ENCODE data around the gene TACR2.

The TACR2 gene

DNA sequence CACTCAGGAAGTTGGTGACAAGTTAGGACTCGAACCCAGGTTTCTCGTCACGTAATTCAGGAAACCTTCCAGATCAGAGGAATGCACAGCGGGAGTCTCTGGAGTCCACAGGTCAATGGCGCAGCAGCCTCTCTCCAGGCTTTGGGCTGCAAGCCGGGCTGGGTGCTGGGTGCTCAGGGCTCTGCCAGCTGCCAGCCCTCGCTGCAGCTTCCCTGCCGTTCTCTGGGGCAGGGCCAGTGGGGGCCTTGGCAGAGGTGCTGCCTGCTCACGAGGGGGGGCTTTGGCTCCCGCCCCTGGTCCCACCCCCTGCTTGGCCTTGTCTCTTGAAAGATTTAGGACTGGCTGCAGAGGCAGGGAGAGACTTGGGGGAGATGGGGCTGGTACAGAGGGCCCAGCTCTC, at the start of gene TACR2:
TSS of gene TACR2 (minus strand) at position 224 of the 400 bp plus-strand sequence. CDS start 595 bp downstream, outside the sequence.
- DNase-seq (ENCODE audit: low read depth), result no peak

DNA sequence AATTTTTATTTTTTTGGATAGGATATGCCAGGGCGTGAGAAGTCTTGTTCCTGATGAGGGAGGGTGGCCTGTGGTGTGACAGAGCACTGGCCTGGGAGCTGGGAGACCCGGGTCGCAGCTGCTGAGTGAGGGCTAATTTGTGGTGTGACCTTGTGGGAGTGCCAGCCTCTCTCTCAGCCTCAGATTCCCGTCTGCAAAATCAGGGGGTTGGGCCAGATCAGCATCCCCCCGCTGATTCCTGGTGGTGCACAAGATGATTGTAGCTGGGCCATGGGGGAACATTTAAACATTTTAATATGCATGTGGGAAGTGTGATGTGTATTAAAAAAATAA, 49.4 kb upstream of the TACR2 start:
- no peak for DNase-seq (ENCODE audit: low read depth)

DNA sequence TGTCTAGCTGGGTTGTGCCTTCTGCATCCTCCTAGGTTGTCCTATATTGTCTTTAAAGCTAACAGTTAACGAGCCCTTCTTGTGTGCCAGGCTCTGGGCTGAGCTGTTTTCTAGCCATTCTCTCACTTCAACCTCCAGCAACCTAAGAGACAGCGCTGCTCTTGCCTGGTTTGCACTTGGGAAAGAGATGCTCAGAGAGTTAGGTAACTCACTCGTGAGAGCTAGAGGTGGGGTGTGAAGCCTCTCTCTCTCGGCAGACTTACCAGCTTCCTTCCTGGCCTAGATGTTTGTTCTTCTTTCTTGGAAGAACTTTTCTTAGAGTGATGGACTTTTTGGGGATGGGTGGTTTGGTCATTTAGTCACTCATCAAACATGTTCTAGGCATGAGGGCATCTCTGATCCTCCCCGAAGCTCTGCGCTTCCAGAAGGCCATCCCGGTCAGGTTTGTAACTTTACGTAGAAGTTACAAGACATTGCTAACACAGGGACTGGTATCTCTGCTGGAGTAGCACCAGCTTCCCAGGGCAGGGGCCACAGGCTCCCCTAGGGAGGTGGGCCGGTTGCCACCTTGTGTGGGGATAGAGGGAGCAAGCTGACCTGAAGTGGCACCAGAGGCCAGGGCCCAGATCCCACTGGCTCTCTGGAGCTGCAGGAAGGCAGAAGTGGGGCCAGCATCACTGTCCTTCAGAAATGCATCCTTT, 48.9 kb upstream of the TACR2 start:
- no peak for DNase-seq (ENCODE audit: low read depth)

DNA sequence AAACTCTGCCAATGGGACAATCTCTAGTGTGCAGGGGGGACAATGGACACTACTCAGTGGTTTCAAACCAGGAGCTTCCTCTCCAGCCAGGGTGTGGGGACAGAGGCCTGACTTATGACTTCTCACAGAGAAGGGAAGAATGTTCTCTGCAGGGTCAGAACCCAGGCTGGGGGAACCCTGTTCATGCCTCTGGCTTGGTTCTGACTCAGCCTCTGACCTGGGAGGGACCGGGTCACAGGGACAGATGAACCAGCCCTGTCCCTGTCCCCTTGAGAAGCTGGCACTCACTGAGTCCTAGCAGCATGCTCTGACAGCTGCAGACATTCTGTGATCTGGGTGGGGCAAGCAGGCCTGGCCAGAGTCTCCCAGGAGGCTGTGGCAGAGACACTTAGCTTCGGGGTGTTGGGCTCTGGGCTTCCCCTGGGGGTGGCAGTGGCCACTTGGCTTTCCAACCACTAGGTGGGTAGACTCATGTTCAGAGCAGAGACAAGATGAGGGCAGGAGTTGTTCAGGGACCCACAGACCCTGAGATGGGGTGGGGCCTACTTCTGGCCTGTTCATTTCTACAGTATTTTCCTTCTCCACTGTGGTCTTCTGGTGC, 48.2 kb upstream of the TACR2 start:
- DNase-seq (ENCODE audit: low read depth), result no peak

DNA sequence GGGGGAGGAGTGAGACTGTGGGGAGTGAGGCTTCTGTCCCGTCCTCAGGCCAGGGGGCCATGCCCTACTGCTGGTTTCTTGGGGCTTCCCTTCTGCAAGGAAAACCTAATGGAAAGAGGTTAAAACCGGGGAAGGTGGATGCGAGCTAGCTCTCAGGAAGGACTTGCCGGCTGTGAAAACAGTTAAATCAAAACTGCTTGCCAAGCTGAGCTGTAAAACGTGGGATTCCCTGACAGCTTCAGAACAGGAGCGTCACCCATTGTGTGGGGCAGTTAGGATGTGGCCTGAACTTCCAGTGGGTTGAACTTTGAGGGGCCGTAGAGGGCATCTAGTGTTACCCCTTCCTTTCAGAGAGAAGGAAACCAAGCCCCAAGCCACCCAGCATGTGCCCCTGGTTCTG, 47.7 kb upstream of the TACR2 start:
- DNase-seq (ENCODE audit: low read depth), result no peak

DNA sequence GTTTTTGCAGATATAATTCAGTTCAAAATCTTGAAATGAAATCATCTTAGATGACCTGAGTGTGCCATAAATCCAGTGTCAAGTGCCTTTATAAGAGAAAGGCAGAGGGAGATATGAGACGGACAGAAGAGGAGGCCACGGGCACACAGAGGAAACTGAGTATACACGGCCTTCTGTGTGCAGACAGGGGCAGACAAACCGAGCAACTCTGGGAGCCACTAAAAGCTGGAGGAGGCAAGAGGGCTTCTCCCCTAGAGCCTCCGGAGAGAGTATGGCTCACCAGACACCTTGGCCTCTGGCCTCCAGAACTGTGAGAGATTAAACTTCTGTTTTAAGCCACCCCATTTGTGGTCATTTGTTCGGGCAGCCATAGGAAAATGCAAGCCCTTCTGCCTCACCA, 47.2 kb upstream of the TACR2 start:
- no peak for DNase-seq (ENCODE audit: low read depth)

DNA sequence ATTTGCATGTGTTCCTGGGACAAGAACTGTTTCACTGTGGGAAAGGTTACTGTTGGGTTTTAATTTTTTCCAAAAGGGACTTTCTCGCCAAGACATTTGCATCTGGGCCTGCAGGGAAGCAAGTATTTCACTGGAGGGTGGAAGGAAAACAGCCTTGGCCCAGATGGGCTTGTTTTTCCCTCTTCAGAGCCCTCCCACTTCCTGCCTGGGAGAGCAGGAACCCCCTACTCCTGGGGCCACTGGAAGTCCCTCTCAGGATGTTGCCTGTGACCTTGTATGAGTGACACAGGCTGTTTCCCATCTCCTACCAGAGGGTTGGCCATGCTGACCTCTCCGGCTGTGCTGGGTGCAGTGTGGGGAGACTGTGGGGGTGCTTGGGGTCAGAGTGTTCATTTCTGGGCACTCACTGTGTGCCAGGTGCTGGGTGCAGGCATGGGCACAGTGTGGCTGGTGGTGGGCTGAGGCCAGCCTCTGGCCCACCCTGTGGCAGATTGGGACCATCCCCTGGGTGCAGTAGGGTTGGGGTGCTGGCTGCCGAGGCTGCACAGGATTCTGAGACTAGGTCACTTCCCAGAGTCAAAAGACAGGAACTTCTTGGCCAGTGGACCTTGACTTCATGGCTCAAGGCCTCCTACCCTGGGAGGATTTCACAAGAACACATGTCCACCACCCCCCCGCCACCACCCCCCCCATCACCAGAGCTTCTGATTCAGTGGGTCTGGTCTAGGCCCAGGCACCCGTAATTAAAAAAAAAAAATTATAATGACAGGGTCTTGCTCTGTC, 44.7 kb upstream of the TACR2 start:
- no peak for DNase-seq (ENCODE audit: low read depth)

DNA sequence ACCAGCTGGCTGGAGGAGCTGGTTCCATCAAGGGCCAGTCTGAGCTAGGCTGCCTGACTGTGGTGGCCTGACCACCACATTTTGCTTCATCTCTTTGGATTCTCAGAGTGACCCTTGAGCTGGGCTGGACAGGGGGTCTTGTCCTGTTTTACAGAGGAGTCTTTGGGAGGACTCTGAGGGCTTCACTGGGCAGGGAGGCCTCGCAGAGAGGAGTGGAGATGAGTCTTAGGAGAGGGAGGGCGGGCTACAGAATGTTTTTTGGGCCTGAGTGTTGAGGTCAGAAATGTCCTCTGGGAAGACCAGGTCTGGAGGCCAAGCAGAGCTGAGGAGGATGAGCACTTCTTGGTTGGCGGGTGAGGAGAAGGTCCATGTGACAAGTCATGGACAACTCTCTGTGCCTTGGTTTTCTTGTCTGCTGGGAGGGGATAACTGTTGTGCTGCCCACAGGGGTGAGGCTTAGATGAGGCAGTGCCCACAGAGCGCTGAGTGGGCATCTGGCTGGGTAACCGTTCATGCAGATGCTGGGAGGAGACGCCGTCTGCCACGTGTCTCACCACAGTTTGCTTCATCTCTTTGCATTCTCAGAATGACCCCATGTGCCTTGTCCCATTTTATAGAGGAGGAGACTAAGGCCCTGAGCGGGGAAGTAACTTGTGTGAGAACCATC, 44.0 kb upstream of the TACR2 start:
- DNase-seq (ENCODE audit: low read depth), result no peak

DNA sequence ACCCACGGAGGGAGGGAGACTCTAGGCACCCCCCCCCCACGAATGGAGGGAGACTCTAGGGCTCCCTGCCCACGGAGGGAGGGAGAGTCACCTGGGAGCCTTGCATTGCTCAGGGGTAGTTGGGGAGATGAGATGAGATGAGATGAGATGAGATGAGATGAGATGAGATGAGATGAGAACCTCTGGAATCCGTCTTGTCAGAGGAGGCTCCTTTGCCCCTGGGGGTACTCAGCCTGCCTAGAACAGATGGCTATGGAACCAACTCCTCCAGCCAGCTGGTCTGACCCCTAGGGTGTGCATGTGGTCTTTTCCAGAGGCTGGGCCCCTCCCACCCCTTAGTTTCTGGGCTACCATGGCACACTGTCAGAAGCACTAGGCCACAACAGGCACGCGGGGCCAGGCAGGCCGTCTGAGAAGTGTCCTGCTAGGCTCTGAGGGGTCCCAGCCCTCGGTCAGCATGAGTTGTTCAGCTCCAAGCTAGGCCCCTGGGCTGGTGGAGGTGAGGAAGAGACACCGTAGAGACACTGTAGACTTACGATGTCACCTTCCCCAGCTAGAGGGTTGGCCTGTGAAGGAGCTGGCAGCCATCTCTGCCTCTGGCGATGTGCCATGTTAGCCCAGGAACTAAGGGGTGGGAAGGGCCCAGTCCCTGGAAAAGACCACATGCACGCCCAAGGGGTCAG, 43.3 kb upstream of the TACR2 start:
- no peak for DNase-seq (ENCODE audit: low read depth)

DNA sequence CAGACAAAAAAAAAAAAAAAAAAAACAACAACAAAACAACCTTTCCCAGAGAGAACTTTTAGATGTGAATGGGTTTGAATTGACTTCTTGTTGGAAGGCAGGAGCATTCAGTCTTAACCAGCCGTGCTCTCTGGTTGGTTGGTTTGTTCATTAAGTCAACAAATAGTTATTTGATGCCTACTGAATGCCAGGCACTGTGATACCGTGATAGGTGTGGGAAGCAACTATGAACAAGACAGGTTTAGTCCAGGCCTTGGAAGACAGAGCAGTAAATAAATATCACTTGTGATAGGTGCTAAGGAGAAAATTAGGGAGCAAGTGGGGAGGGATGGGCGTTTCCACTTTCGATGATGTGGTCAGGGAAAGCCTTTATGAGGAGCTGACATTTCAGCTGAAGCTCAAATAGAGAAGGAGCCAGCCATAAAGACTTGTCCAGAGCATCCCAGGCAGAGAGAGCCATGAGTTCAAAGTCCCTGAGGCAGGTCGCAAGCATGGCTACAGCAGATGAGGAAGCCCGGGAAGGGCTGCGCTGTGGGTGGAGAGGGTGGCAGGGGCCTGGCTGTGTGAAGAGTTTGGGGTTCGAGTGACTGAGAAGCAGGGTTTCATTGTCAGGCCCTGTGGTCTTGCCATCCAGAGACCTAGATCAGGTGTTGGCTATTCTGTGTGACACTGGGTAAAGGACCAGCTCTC, 42.5 kb upstream of the TACR2 start:
- no peak for DNase-seq (ENCODE audit: low read depth)

DNA sequence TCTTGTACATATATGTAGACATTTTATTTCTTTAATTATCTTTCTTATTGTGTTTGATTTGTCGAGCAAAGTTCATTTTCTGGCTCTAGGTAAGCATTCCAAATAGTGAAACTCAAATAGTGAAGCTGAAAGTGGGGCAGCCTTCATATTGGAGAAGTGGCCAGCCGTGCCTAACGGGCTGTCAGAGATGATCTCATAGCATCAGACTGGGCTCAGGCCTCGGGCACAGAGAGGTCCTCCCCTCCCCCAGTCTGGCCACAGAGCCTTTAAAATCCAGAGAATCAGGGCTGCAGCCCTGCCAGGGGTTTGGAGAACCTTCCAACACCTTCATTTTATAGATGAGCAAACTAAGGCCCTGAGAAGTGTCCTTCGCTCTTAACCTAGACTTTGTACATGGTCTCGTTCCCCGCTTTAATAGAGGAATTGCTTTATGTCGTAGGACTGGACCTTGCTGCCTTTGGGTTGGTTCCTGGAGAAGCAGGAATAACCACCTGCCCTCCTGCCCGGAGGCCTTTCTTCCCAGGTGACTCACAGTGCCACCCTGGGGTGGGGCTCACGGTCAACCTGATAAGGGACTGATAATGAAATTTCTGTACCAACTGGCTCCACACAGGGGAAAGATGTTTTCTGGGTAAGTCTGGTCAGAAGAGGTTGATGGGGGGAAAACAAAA, 41.8 kb upstream of the TACR2 start:
- DNase-seq (ENCODE audit: low read depth), result no peak

DNA sequence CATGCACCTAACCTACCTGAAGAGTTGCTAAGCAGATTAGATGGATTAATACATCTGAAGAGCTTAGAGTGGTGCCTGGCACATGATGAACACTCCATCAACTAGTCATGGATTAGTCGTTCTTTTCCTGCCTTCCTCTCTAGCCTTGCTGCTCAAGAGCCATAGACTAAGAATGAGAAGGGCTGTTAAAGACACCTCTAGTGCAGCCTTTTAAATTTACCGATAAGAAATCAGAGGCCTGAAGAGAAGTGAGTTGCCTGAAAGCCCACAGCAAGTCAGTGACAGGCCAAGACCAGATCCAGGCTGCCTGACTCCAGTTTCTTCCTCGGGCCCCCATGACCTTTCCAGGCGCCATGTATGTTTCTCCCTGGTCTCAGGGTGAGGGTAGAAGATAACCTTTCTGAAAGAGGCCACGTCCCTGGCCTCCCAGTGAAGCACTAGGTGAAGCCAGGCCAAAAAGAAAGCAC, 41.1 kb upstream of the TACR2 start:
- no peak for DNase-seq (ENCODE audit: low read depth)

DNA sequence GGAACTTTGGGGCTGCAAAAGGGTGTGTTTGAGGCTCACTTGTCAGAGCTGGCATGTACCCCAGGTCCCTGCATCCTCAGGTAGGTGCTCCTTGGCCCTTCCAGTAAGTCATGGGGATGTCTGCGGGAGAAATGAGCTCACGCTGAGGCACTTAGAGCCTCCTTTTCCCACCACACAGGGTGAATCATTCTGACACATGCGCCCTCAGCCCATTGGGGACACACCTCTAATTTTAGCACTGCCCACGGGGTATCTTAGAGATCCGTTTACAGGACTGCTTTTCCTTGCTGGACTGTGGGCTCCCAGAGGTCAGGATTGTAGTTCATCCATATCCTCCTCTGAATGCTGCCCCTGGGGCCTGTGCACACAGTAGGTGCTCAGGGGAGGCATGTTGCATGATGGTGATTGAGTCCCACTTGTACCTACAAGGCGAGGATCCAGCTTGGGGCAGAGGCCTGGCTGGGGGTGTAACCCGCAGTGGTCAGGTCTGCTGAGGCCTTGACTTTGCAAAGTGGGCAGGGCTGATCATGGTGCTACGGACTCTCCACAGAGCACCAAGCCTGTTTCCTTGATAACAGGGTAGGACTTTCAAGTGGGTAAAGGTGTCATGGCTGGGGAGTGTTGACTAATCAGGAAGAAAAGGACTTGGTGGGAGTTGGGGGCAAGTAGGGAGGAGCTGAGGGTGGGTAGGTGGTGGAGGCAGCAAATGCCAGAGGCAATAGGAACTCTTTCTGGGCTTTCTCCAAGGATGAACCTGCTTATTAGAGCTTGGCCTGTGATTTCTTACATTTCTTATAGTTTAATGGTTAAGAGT, 40.4 kb upstream of the TACR2 start:
- no peak for DNase-seq (ENCODE audit: low read depth)

DNA sequence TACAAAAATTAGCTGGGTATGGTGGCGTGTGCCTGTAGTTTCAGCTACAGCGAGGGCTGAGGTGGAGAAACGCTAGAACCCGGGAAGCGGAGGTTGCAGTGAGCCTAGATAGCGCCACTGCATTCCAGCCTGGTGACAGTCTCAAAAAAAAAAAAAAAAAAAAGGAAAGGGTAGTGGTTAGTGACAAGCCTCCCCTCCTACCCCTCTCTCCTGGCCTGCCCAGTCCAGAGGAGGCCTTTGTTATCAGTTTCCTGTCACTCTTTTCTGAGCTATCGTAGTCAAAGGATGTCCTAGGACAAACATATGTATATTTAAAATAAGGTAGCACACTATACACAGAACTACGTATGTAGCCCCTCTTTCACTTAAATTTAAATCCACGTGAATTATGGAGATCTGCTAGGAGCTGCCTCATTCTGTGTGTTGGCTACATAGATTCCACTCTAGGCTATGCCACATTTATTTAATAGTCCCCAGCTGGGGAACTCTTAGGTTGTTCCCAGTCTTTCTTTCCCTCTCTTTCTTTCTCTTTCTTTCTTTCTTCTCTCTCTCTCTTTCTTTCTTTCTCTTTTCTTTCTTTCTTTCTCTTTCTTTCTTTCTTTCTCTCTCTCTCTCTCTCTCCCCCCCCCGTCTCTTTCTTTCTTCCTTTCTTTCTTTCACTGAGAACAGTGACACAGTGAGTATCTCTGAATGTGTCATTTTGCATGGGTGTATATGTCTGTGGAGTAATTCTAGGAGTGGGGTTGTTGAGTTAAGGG, 38.5 kb upstream of the TACR2 start:
- no peak for DNase-seq (ENCODE audit: low read depth)

DNA sequence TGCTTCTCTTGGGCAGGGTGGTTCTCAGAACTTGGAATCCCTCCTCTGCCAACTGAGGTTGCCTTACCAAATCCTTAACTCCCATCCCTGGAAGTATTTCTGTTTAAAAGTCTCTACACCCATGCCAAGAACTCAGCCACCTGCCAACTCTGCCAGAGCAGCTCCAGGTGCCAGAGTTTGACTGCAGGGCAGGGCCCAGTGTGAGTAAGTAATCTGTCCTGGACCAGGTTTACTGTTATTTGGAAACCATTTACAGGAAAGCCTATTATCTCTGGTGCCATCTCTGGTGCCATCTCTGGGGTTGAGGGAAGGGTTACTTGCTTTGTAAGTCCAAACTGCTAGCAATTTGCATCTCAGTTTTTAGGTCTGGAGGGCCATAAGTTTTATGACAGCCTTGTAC, 37.1 kb upstream of the TACR2 start:
- no peak for DNase-seq (ENCODE audit: low read depth)

DNA sequence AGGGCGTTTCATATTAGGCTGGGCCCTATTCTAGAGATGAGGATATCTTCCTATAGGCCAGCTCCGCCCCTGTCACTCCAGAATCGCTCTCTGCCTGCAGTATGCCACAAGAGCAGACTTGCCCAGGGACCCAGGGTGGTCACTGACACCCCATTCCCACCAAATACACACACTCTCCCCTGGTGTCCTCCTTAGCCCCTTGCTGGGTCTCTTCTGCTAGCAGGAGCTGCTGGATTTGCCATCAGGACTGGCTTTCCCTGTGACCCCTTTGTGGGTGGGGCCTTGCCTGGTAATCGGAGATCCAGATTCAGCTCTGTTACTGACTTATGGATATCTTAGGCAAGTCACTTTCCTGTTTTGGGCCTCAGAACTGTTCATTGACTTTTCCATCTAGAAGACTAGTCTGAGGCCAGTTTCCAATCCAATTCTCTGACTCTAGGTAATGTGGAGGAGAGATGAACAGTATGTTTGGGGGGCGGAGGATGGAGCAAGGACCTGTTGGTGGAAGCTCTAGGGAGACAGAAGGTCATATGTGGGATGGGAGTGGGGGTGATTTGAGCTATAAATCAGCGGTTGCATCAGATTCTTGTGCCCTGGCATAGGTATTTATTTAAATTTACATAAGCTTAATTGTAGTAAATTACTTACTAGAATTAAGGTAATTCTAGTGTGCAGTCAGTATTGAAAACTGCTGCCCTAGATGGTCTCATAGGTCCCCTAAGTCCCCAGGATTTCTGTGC, 36.1 kb upstream of the TACR2 start:
- DNase-seq (ENCODE audit: low read depth), result no peak

DNA sequence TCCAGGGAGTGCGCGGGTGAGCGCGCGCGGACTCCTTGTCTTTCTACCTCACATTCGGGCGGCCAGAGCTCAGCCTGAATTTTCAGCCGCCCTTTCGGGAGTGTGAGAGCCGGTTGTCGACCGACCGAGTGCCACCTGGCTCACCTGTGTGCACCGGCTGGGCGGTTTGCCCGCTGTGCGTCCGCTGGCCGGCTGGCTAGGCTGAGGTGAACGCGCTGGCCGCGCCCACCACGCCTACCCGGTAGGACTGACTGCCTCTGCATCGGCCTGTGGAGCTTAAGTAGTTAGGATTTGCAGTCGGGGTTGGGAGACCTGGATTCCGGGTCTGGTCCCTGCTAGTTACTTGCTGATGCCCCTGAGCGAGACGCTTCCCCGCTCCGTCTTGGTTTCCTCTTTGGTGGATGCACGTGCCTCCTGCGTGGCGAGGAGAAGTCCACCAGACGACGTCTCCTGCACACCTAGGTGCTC, 35.1 kb upstream of the TACR2 start:
- DNase-seq (ENCODE audit: low read depth), result no peak

DNA sequence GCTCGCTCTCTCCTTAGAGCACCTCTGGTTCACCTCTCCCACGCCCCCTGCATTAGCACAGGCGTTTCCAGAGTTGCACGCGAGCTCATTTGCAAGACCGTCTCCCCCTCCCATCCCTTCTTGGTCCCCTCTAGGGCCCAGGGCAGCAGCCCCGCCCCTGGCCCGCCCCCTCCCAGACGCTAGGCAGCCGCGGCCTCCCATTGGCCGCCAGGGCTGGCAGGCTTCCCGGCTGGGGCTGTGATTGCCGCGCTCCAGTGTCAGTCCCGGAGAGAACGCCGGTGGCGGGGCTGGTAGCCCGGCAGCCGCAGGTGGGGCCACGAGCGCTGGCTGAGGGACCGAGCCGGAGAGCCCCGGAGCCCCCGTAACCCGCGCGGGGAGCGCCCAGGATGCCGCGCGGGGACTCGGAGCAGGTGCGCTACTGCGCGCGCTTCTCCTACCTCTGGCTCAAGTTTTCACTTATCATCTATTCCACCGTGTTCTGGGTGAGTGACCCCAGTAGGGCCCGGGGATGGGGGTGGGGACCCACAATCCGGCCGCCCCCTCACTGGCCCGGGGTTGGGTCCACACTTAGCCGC, 34.6 kb upstream of the TACR2 start, which contains the start of gene TSPAN15:
TSS of gene TSPAN15 (plus strand) at position 257 of the 575 bp plus-strand sequence. CDS start at position 387, 130 bp downstream.
- peak; percentile 70 for DNase-seq (ENCODE audit: low read depth)

All from activated T-helper 1 cell treated with Interleukin-2 at 50 U/mL for 16 hours (primary cell).